Measurements from ENCODE around the gene DHRS13.
"Not testable (repeated sequence)": the region's sequence is repeated elsewhere in the genome, so short reads cannot be mapped to it uniquely, and the experiment has no call there.

DHRS13 gene

GRCh38 chr17:28885951-28886350, 16.9 kb downstream of the DHRS13 start:
- Mint-ChIP-seq H3K27me3 (no peaks in the 10 kb centered on the region), H3K27ac (peak overlapping the region; percentile 100), H3K4me3 (peak overlapping the region; percentile 10), H3K4me1 (peaks cover 75% of the 10 kb centered on the region), H3K9me3 (no peaks in the 10 kb centered on the region), H3K36me3 (peaks cover 59% of the 10 kb centered on the region)
- no peak for ATAC-seq

GRCh38 chr17:28885363-28885762, 17.5 kb downstream of the DHRS13 start:
- Mint-ChIP-seq H3K27me3 (no peaks in the 10 kb centered on the region), H3K36me3 (peaks cover 57% of the 10 kb centered on the region), H3K4me1 (peaks cover 69% of the 10 kb centered on the region), H3K27ac (peak overlapping the region; percentile 56), H3K4me3 (no peak overlapping the region), H3K9me3 (no peaks in the 10 kb centered on the region)
- ATAC-seq: no peak

- Mint-ChIP-seq H3K36me3 (peaks cover 69% of the 10 kb centered on the region), H3K9me3 (no peaks in the 10 kb centered on the region), H3K4me3 (no peak overlapping the region), H3K27ac (peak overlapping the region; percentile 56), H3K4me1 (peaks cover 61% of the 10 kb centered on the region), H3K27me3 (no peaks in the 10 kb centered on the region)
- no peak for ATAC-seq
These were observed 18.7 kb downstream of the DHRS13 start for GRCh38 chr17:28883967-28884702.

GRCh38 chr17:28882154-28882895, 20.6 kb downstream of the DHRS13 start:
- Mint-ChIP-seq H3K4me1 (peaks cover 43% of the 10 kb centered on the region), H3K27ac (no peak overlapping the region), H3K4me3 (no peak overlapping the region), H3K9me3 (no peaks in the 10 kb centered on the region), H3K27me3 (no peaks in the 10 kb centered on the region), H3K36me3 (peaks cover 78% of the 10 kb centered on the region)
- ATAC-seq: no peak

- Mint-ChIP-seq H3K4me3 (no peak overlapping the region), H3K36me3 (peaks cover 74% of the 10 kb centered on the region), H3K4me1 (peaks cover 40% of the 10 kb centered on the region), H3K9me3 (no peaks in the 10 kb centered on the region), H3K27ac (no peak overlapping the region), H3K27me3 (no peaks in the 10 kb centered on the region)
- ATAC-seq: no peak
These were observed 21.3 kb downstream of the DHRS13 start for GRCh38 chr17:28881533-28882056.

- Mint-ChIP-seq H3K27me3 (no peaks in the 10 kb centered on the region), H3K4me3 (no peak overlapping the region), H3K36me3 (peaks cover 65% of the 10 kb centered on the region), H3K27ac (no peak overlapping the region), H3K4me1 (peaks cover 38% of the 10 kb centered on the region), H3K9me3 (no peaks in the 10 kb centered on the region)
- no peak for ATAC-seq
These were observed 22.3 kb downstream of the DHRS13 start for GRCh38 chr17:28880572-28880945.

GRCh38 chr17:28879886-28880571, 22.9 kb downstream of the DHRS13 start:
- Mint-ChIP-seq H3K4me3 (no peak overlapping the region), H3K27ac (no peak overlapping the region), H3K9me3 (no peaks in the 10 kb centered on the region), H3K4me1 (peaks cover 33% of the 10 kb centered on the region), H3K27me3 (no peaks in the 10 kb centered on the region), H3K36me3 (peaks cover 59% of the 10 kb centered on the region)
- no peak for ATAC-seq

GRCh38 chr17:28878981-28879380, 23.9 kb downstream of the DHRS13 start:
- H3K4me3 Mint-ChIP-seq: no peak overlapping the region
- ATAC-seq: peak; percentile 50
- peaks cover 23% of the 10 kb centered on the region for H3K4me1 Mint-ChIP-seq
- H3K27me3 Mint-ChIP-seq: no peaks in the 10 kb centered on the region
- peaks cover 49% of the 10 kb centered on the region for H3K36me3 Mint-ChIP-seq
- H3K27ac Mint-ChIP-seq: no peak overlapping the region
- H3K9me3 Mint-ChIP-seq: no peaks in the 10 kb centered on the region

GRCh38 chr17:28878158-28878910, 24.5 kb downstream of the DHRS13 start:
- Mint-ChIP-seq H3K27ac (no peak overlapping the region), H3K9me3 (no peaks in the 10 kb centered on the region), H3K4me3 (no peak overlapping the region), H3K36me3 (peaks cover 46% of the 10 kb centered on the region), H3K4me1 (peaks cover 19% of the 10 kb centered on the region), H3K27me3 (no peaks in the 10 kb centered on the region)
- ATAC-seq: no peak

- H3K4me1 Mint-ChIP-seq: peaks cover 24% of the 10 kb centered on the region
- H3K36me3 Mint-ChIP-seq: peaks cover 35% of the 10 kb centered on the region
- H3K27ac Mint-ChIP-seq, H3K27me3 Mint-ChIP-seq, H3K4me3 Mint-ChIP-seq, H3K9me3 Mint-ChIP-seq, ATAC-seq: not testable (repeated sequence)
These were observed 25.6 kb downstream of the DHRS13 start for GRCh38 chr17:28877150-28877711.

- Mint-ChIP-seq H3K27me3 (no peaks in the 10 kb centered on the region), H3K4me1 (peaks cover 37% of the 10 kb centered on the region), H3K4me3 (no peak overlapping the region), H3K9me3 (no peaks in the 10 kb centered on the region), H3K36me3 (peaks cover 26% of the 10 kb centered on the region), H3K27ac (no peak overlapping the region)
- ATAC-seq: no peak
These were observed 26.9 kb downstream of the DHRS13 start for GRCh38 chr17:28875848-28876550.

GRCh38 chr17:28874750-28875149, 28.1 kb downstream of the DHRS13 start:
- Mint-ChIP-seq H3K27ac (no peak overlapping the region), H3K27me3 (no peaks in the 10 kb centered on the region), H3K4me3 (no peak overlapping the region), H3K4me1 (peaks cover 35% of the 10 kb centered on the region), H3K36me3 (peaks cover 20% of the 10 kb centered on the region), H3K9me3 (no peaks in the 10 kb centered on the region)
- ATAC-seq: no peak

GRCh38 chr17:28873839-28874238, 29.0 kb downstream of the DHRS13 start:
- ATAC-seq: no peak
- H3K4me3 Mint-ChIP-seq: no peak overlapping the region
- H3K4me1 Mint-ChIP-seq: peaks cover 35% of the 10 kb centered on the region
- no peaks in the 10 kb centered on the region for H3K9me3 Mint-ChIP-seq
- no peaks in the 10 kb centered on the region for H3K27me3 Mint-ChIP-seq
- no peak overlapping the region for H3K27ac Mint-ChIP-seq
- peaks cover 10% of the 10 kb centered on the region for H3K36me3 Mint-ChIP-seq

GRCh38 chr17:28871056-28871579, 31.8 kb downstream of the DHRS13 start:
- peak; percentile 99 for ATAC-seq

More at GRCh38 chr17:28871056-28871579, 31.8 kb downstream of the DHRS13 start:
- Mint-ChIP-seq H3K4me1 (peaks cover 31% of the 10 kb centered on the region), H3K9me3 (no peaks in the 10 kb centered on the region), H3K27ac (peak overlapping the region; percentile 87), H3K36me3 (no peaks in the 10 kb centered on the region), H3K27me3 (no peaks in the 10 kb centered on the region), H3K4me3 (no peak overlapping the region)

Measured in stimulated activated memory B cell treated with anti-CD40 and anti-IgM and Interleukin-4, amounts not matched to agents 10 μg/mL and 1 μg/mL and 100 μg/mL, for 72 hours (primary cell).